Measurements from ENCODE around the gene LAMA4.

GRCh38 chr6:112109262-112109661, 145.1 kb downstream of the LAMA4 start:
- no peak for TF ChIP-seq POLR2AphosphoS5 (IDR thresholded peaks at IDR 0.05; ENCODE audit: borderline replicate concordance, low read depth, low read length)
- TF ChIP-seq EZH2 (IDR thresholded peaks at IDR 0.05): no peak

Data from SK-N-MC (cell line).